K562 (cell line): ENCODE results near the gene SNX9.

Experiments
- NUFIP1 ChIP-seq: fragments of 450-650 bp; IDR thresholded peaks from 2 replicates; pipeline ENCODE4 v1.6.1; 2018; ENCODE audit not compliant: partially characterized antibody
- RFX5 ChIP-seq: IDR thresholded peaks from 2 replicates; pipeline ENCODE4 v1.6.1; 2011; ENCODE audit warnings: low read depth, mild to moderate bottlenecking, improper control_type of control experiment, low read length
- ZNF140 ChIP-seq: fragments of 250-450 bp; sonication (Bioruptor Pico); IDR thresholded peaks from 2 replicates; pipeline ENCODE4 v1.8.0; 2021; ENCODE audit warnings: moderate library complexity, mild to moderate bottlenecking, inconsistent platforms
- TF ChIP-seq, protein P1 (sequence below), 2 experiments: fragments of 450-650 bp in 1 of 2; sonication (generic) in 1 of 2; formaldehyde crosslinking in 1 of 2; IDR thresholded peaks in 1 of 2; conservative IDR thresholded peaks in 1 of 2; 2 replicates each; pipeline versions ENCODE4 v1.6.1 to v1.8.1; 2016 to 2023; ENCODE audit warnings: mild to moderate bottlenecking in 2 of 2, moderate library complexity in 2 of 2, inconsistent platforms in 1 of 2, missing genetic modification reagents in 1 of 2

DNA sequence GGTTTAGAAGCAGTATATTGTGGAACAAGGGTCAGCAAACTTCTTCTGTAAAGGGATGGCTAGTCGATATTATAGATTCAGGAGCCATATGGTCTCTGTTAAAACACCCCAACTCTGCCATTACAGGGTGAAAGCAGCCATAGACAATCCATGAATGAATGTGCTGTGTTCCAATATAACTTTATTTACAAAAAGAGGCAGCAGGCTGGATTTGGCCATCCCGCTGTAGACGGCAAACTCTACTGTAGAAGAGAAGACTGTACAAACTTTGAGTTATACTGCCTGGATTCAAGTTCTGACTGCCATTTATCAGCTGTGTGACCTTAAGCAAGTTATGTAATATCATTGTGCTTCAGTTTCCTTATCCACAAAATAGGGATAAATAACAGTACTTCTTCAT lies 33.7 kb upstream of the SNX9 start:
- TF ChIP-seq, protein P1, sequence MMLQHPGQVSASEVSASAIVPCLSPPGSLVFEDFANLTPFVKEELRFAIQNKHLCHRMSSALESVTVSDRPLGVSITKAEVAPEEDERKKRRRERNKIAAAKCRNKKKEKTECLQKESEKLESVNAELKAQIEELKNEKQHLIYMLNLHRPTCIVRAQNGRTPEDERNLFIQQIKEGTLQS (IDR thresholded peaks at IDR 0.05) = no peak
- TF ChIP-seq, protein P1 (CRISPR knock-in tag; conservative IDR thresholded peaks at IDR 0.05) = no peak
- TF ChIP-seq ZNF140 (CRISPR knock-in tag) (no peak), RFX5 (no peak), NUFIP1 (no peak)
